Stimulated activated naive CD8-positive, alpha-beta T cell treated with anti-CD3 and anti-CD28 coated beads, Interleukin-15, Interleukin-2, amounts not matched to agents 100 ng/mL and 50 ng/mL, for 24 hours (primary cell): ENCODE measurements around the gene RTKN.
"Not testable (repeated sequence)": the region's sequence is repeated elsewhere in the genome, so short reads cannot be mapped to it uniquely, and the experiment has no call there.

ENCODE experiments used
- H3K27ac Mint-ChIP-seq: one replicate; pipeline ENCODE4 v1.8.0; 2021; ENCODE audit warnings: mild to moderate bottlenecking, mixed read lengths
- H3K27me3 Mint-ChIP-seq: one replicate; pipeline ENCODE4 v1.8.0; 2021; ENCODE audit warnings: mixed read lengths
- H3K36me3 Mint-ChIP-seq: one replicate; pipeline ENCODE4 v1.8.0; 2021; ENCODE audit warnings: low read depth, mixed read lengths
- H3K4me1 Mint-ChIP-seq: one replicate; pipeline ENCODE4 v1.8.0; 2021; ENCODE audit warnings: low read depth, mixed read lengths
- H3K4me3 Mint-ChIP-seq: one replicate; pipeline ENCODE4 v1.8.0; 2021; ENCODE audit warnings: mild to moderate bottlenecking, mixed read lengths
- H3K9me3 Mint-ChIP-seq: one replicate; pipeline ENCODE4 v1.8.0; 2021; ENCODE audit warnings: mixed read lengths

The RTKN gene

DNA sequence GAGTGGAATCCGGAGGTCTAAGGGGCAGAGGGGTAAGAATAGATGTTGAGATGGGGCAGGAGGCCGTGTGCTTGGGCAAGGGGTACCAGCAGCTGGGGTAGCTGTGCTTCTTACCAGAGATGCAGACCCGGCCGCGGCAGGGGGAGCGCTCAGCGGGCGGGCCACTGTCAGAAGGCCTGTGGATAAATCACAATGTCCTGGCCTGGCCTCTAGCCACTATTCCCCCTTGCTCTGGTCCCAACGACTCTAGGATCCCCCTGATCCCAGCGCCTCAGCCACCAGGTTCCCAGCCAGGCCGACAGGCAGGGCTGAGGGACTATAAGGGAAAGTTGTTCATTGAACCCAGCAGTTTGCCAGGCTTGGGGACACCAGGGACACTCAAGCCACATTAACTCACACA is 11.2 kb downstream of the RTKN start:
- Mint-ChIP-seq H3K9me3 (no peaks in the 10 kb centered on the region), H3K27ac (no peak overlapping the region), H3K27me3 (no peaks in the 10 kb centered on the region), H3K4me1 (no peaks in the 10 kb centered on the region), H3K36me3 (peaks cover 9% of the 10 kb centered on the region), H3K4me3 (no peak overlapping the region)

DNA sequence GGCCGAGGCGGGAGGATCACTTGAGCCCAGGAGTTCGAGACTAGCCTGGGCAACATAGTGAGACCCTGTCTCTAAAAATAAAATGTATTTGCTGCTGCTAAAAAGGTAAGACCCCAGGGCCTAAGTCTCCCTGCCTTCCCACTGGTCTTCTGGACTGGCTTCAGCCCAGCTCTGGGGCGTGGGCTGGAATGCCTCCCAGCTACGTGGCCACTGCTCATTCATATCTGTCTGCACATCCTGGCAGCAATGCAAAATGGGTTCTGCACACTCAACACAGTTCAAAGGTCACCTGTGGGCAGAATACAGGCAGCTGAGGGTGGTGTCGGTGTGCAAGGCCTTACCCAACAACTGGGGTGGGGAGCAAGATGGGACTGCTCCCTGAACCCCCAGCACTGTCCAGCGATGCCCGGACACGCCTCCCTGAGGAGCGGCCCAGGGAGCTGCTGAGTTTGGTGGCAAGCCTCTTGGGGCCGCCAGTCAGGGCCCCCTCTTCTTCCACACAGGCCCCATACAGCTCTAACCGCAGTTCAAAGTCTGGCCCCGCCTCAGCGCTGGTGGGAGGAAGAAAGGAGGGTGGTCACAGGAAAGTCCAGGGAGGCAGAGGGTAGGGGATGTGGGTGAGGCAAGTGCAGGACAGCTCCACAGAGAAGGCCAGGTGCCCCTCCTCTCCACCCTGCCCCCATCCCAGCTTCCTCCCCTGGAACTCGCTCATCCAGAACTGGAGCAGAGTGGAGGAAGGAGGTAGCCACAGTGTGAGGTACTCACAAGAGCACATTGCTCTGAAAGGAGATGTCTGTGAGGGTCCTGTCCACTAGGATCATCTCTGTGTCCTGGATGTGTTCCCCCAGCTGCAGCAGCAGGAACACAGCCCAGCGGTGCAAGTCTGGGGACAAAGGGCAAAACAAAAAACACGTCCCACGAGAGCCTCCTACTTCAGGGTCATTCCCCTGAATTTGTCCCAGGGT is 12.0 kb downstream of the RTKN start:
- Mint-ChIP-seq H3K27me3 (no peaks in the 10 kb centered on the region), H3K4me3 (no peak overlapping the region), H3K36me3 (peaks cover 14% of the 10 kb centered on the region), H3K9me3 (no peaks in the 10 kb centered on the region), H3K27ac (no peak overlapping the region), H3K4me1 (no peaks in the 10 kb centered on the region)

DNA sequence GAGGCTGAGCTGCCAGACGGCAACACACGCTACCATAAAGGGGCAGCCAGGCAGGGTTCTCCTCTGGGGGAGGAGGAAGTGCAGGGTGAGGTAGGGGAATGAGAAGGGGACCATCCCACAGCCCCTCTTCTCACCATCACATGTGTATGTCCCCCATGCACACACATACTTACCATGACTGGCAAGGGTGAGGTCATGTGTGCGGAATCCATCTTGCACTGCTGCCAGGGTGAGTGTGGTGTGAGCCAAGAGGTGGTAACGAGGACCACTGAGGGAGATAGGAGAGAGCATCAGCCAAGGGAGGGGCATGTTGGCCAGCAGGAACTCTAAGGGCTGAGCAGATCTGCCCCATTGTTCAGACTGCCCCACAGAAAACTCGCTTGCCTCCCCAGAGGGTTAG is 13.1 kb downstream of the RTKN start:
- no peaks in the 10 kb centered on the region for H3K9me3 Mint-ChIP-seq
- H3K4me3 Mint-ChIP-seq: no peak overlapping the region
- no peaks in the 10 kb centered on the region for H3K27me3 Mint-ChIP-seq
- no peaks in the 10 kb centered on the region for H3K4me1 Mint-ChIP-seq
- no peak overlapping the region for H3K27ac Mint-ChIP-seq
- H3K36me3 Mint-ChIP-seq: peaks cover 16% of the 10 kb centered on the region

DNA sequence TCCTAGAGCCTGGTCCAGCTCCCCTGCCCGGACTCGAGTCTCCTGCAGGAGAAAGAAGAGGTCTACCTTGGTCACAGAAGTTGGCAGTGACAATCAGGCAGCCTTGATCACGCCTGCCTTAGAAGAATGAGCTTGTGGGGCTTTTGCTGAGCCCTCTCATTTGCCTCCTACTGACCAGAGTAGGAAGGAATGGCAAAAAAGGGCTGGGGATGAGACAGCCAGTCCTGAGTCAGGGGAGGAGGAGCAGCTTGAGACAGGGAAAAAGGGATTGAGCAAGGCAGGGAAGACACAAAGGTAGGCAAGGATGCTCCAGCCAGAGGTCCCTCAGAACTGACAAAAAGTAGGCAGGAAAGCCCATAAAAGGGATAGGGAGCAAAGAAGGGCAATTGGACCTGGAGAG is 14.2 kb downstream of the RTKN start:
- no peak overlapping the region for H3K4me3 Mint-ChIP-seq
- H3K27me3 Mint-ChIP-seq: no peaks in the 10 kb centered on the region
- H3K4me1 Mint-ChIP-seq: peaks cover 5% of the 10 kb centered on the region
- H3K27ac Mint-ChIP-seq: no peak overlapping the region
- H3K36me3 Mint-ChIP-seq: peaks cover 16% of the 10 kb centered on the region
- H3K9me3 Mint-ChIP-seq: no peaks in the 10 kb centered on the region

DNA sequence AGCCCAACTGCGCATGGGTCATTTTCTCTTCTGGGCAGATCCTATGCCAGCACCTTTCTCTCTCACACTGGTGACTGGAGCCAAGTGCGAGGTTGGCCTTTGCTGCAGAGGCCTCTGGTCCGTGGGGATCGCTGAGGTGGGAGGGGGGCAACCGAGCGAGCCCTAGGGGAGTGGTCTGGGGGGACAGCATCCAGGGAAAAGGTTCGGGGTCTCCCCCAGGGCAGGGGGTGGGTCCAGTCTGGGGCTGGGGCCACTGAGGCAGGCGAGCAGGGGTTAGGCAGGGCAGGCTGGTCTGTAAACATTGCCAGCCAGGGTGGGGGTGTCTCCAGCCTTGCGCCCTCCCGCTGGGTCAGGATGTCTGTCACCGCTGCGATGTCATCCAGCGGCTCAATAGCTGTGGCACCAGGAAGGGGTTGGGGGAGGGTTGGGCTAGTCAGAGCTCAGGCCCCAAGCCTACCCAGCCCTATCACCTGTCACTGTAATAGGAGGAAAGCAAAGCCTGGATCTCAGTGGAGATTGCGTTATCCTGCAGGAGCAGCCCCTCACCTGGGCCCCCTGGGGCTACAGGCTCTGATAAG is 15.5 kb downstream of the RTKN start:
- H3K27ac Mint-ChIP-seq: no peak overlapping the region
- no peak overlapping the region for H3K4me3 Mint-ChIP-seq

DNA sequence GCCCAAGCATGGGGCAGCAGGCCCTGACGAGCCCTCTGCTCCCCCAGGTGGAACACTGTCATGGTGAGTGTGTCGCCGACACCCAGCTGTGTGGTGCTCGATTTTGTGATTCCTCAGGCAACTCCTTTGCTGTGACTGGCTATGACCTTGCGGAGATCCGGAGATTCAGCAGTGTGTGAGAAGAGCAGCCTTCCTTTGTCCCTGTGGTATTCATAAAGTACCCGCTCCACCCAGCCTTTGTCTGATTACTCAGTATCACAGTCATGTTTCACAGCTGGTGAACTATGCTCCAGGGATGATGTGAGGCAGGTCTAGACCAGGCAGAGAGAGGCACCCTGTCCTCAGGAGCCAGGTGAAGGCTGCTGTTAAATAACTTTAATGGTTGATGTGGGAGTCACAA is 16.2 kb downstream of the RTKN start:
- Mint-ChIP-seq H3K36me3 (peaks cover 16% of the 10 kb centered on the region), H3K9me3 (no peaks in the 10 kb centered on the region), H3K4me1 (peaks cover 16% of the 10 kb centered on the region), H3K27me3 (no peaks in the 10 kb centered on the region), H3K4me3 (no peak overlapping the region), H3K27ac (no peak overlapping the region)

More for the DNA sequence above, 15.5 kb downstream of the RTKN start:
- Mint-ChIP-seq H3K36me3 (peaks cover 16% of the 10 kb centered on the region), H3K27me3 (no peaks in the 10 kb centered on the region), H3K9me3 (no peaks in the 10 kb centered on the region), H3K4me1 (peaks cover 10% of the 10 kb centered on the region)

DNA sequence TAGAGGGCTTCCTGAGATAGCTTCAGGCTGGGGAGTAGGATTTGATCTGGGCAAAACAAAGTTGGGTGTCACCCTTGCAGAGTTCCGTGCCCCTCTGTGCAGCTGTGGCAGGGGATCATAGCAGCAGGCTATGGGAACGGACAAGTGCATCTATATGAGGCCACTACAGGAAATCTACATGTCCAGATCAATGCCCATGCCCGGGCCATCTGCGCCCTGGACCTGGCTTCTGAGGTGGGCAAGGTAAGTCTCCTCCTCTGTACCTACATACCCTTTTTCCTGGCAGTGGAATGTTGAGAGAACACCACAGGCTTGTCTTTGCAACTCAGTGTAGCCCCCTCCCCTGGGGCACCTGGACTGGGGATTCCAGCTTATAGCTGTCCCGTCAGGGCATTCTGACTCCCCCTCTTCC is 16.7 kb downstream of the RTKN start:
- no peaks in the 10 kb centered on the region for H3K9me3 Mint-ChIP-seq
- H3K4me1 Mint-ChIP-seq: peaks cover 21% of the 10 kb centered on the region
- H3K27ac Mint-ChIP-seq: no peak overlapping the region
- H3K27me3 Mint-ChIP-seq: no peaks in the 10 kb centered on the region
- no peak overlapping the region for H3K4me3 Mint-ChIP-seq
- peaks cover 16% of the 10 kb centered on the region for H3K36me3 Mint-ChIP-seq

DNA sequence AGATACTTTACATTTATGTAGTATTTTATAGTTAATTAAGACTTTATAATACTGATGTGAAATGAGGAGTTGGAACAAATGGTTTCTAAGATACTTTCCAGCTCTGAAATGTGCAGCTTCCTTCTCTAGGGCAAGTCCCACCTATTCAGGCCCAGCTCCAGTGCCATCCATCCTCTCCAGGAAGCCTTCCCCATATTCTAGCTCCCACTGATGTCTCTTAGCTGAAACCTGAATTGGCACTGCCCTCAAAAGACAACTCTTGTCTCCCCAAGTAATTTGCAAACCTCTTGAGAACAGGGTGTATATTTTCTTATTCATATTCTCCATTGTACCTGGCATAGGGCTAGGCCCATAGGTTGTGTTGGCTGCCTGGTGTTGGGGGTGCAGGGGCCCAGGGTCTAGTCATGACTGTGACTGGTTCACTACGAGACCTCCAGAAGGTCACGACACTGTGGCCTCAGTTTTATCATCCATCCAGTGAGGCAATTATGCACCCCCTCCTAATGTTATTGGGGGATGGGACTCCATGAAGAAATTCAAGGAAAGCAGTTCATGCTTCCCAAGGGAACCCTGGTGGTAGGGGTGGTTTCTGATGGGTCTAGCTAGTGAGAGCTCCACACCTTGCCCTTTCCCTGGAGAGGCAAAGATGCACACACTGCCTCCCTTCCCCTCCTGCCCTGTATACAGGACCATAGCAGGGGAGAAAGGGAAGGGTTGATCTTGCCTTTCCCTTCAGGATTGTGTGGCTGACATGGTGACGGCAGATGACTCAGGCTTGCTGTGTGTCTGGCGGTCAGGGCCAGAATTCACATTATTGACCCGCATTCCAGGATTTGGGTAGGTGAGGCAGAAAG is 17.4 kb downstream of the RTKN start:
- H3K4me3 Mint-ChIP-seq: no peak overlapping the region
- peaks cover 16% of the 10 kb centered on the region for H3K36me3 Mint-ChIP-seq
- no peak overlapping the region for H3K27ac Mint-ChIP-seq
- H3K9me3 Mint-ChIP-seq: no peaks in the 10 kb centered on the region
- H3K27me3 Mint-ChIP-seq: no peaks in the 10 kb centered on the region
- peaks cover 24% of the 10 kb centered on the region for H3K4me1 Mint-ChIP-seq

DNA sequence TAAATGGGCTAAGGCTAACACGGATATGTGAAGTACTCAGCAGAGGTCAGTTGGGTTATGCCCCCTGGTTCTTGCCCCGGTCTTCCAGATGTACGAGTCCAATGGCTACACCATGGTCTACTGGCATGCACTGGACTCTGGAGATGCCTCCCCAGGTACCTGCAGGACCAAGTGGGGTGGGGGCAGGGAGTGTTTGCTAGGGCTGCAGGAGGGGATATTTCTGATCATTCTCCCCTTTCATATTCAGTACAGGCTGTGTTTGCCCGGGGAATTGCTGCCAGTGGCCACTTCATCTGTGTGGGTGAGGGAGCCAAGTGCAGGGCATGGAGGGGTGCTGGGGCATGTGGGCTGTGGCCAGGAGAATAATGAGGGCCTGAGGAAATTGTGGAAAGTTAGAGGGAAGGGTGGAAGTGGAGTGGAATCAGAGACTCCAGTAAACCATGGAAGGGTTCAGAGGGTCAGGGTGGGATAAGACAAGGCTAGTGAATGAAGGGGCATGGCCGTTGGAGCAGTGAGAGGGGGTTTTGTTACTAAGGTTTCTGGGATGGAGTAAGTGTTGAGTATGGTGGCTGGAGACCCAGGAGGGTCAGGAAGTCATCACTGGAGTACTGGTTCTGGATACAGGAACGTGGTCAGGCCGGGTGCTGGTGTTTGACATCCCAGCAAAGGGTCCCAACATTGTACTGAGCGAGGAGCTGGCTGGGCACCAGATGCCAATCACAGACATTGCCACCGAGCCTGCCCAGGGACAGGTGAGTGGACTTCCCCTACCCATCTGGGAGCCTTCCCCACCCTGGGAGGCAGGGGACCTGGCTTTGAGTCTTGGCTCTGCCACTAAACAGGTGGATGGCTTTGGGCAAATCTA is 18.3 kb downstream of the RTKN start:
- no peaks in the 10 kb centered on the region for H3K27me3 Mint-ChIP-seq
- peaks cover 16% of the 10 kb centered on the region for H3K36me3 Mint-ChIP-seq
- no peaks in the 10 kb centered on the region for H3K9me3 Mint-ChIP-seq
- peaks cover 24% of the 10 kb centered on the region for H3K4me1 Mint-ChIP-seq
- no peak overlapping the region for H3K27ac Mint-ChIP-seq
- peak overlapping the region; percentile 92 for H3K4me3 Mint-ChIP-seq

DNA sequence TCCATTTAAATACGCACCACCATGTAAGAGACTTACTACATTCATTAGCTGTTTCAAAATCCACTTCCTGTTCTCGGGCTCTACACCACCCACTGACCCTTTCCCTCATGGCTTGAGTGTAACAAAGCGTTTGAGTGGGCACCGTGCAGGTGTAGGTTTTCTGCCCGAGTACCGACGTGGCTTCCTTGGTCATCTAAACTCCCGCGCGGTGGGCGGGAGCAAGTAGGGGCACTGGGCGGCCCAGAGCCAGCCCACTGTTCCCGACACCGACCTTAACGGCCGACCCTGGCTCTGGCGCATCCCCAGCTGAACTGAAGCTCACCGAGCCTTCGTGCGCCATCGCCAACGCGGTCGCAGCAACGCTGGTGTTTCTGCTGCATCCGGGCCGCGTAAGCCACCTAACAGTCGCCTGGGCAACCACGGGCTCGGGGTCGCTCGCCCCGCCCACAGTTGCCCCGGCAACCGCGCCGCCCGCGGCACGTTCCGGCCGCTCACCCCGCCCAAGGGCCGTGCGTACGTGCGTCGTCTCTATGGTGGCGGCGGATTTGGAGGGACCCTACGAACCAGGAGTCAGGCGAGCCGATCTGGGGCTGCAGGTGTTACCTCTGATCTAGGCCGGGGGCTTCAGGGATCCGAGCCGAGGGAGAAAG is 20.4 kb downstream of the RTKN start, which contains the start of the genes C2orf81 and WDR54:
Gene C2orf81, minus strand, starts transcription at position 399 of the 650 bp plus-strand sequence. Its CDS starts 59 bp downstream, at position 340.
Gene WDR54, plus strand, starts transcription at position 510 of the 650 bp plus-strand sequence. CDS start 424 bp downstream, outside the sequence.
- H3K27ac Mint-ChIP-seq: peak within 1 kb of the TSS; percentile 92
- no peaks in the 10 kb centered on the region for H3K27me3 Mint-ChIP-seq
- H3K36me3 Mint-ChIP-seq: peaks cover 11% of the 10 kb centered on the region
- H3K4me1 Mint-ChIP-seq: peaks cover 24% of the 10 kb centered on the region
- H3K4me3 Mint-ChIP-seq: peak within 1 kb of the TSS; percentile 92
- no peaks in the 10 kb centered on the region for H3K9me3 Mint-ChIP-seq

DNA sequence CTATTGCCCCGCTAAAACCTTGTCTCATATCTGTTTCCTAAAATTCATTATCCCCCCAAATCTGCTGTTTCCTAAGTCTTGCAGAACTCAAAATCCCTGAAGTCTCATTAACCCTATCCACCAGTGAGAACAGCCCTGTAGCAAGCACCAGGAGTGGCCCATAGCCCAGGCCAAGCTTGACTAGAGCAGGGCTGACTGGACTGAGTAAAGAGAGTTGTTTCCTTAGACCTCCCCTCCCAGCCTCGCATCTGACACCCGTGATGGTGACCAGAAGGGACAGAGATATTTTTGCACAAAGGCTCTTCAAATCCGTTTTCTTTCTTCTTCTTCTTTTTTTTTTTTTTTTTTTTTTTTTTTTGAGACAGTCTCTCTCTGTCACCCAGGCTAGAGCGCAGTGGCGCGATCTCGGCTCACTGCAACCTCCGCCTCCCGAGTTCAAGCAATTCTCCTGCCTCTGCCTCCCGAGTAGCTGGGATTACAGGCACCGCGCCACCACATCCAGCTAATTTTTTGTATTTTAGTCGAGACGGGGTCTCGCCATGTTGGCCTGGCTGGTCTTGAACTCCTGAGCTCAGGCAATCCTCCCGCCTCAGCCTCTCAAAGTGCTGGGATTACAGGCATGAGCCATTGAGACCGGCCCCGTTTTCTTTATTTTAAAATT is 21.2 kb downstream of the RTKN start:
- peaks cover 30% of the 10 kb centered on the region for H3K4me1 Mint-ChIP-seq
- H3K27me3 Mint-ChIP-seq, H3K36me3 Mint-ChIP-seq, H3K9me3 Mint-ChIP-seq: not testable (repeated sequence)
- peak overlapping the region; percentile 90 for H3K27ac Mint-ChIP-seq
- peak overlapping the region; percentile 92 for H3K4me3 Mint-ChIP-seq

DNA sequence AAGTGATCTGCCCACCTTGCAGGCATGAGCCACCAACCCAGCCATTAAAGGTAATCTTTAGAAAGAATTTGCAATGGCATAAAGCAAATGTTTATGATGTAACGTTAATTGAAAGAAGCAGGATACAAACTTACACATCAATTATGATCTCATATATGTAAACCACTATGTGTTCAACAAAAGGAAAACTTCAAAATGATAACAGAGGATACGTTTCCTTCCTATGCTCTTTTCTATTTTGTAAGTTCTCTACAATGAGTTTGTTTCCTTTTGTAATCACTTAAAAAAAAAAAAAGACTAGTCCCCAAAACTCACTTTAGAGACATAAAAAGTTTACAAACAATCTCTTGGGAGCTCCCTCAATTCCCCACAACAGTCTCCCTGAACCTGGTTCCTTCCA is 21.7 kb downstream of the RTKN start:
- H3K4me1 Mint-ChIP-seq: peaks cover 33% of the 10 kb centered on the region
- peak overlapping the region; percentile 60 for H3K4me3 Mint-ChIP-seq
- peak overlapping the region; percentile 70 for H3K27ac Mint-ChIP-seq

DNA sequence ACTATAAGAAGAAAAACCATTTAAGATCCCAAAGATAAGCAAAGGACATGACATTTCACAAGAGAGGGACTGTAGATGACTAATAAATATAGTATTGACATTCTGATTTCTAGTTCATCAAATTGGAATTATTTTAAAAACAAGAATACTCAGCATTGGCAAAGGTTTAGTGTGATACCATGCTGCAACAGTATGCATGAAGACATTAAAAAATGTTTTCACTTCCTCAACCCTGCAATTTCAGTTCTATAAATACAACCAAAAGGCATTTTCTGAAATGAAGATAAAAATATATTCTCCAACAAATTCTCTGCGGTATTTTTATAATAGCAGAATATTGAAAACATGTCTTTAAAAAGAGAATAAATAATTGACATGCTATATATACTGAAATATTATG is 22.4 kb downstream of the RTKN start:
- H3K4me3 Mint-ChIP-seq: no peak overlapping the region

More for the DNA sequence above, 21.7 kb downstream of the RTKN start:
- Mint-ChIP-seq H3K27me3 (no peaks in the 10 kb centered on the region), H3K36me3 (peaks cover 4% of the 10 kb centered on the region), H3K9me3 (no peaks in the 10 kb centered on the region)

More for the DNA sequence above, 22.4 kb downstream of the RTKN start:
- no peaks in the 10 kb centered on the region for H3K9me3 Mint-ChIP-seq
- peaks cover 37% of the 10 kb centered on the region for H3K4me1 Mint-ChIP-seq
- H3K27ac Mint-ChIP-seq: no peak overlapping the region
- no peaks in the 10 kb centered on the region for H3K36me3 Mint-ChIP-seq
- H3K27me3 Mint-ChIP-seq: no peaks in the 10 kb centered on the region
